ENCODE measurements around the gene AMFR. TPM values are rescaled to one million over a fixed set of nuclear protein-coding genes. Genes with fewer than 3 reads are reported as not detected.

The AMFR gene
- total and polyA plus RNA-seq, 4 donors, result 122 to 239 (median 129) TPM

- 86% methylated on average over 17 of the region's 17 CpGs for WGBS (ENCODE audit: insufficient coverage)
- no peak for DNase-seq (ENCODE audit: low read depth in 4 of 6, low spot score in 6 of 6)
- Histone ChIP-seq H3K4me1 (ENCODE audit: control insufficient read depth, insufficient read depth, low read length) (no peaks in the 10 kb centered on the region), H3K9me3 (ENCODE audit: control insufficient read depth, insufficient read depth, low read length) (no peaks in the 10 kb centered on the region), H3K27me3 (ENCODE audit: control insufficient read depth, insufficient read depth, low read length) (no peaks in the 10 kb centered on the region), H3K27ac (ENCODE audit: low read depth, low read length) (no peak overlapping the region), H3K36me3 (ENCODE audit: control insufficient read depth, insufficient read depth, low read length) (peaks cover 98% of the 10 kb centered on the region), H3K4me3 (ENCODE audit: low read depth, low read length) (no peak overlapping the region)
Measured at GRCh38 chr16:56338566-56339318, 86.6 kb downstream of the AMFR start.

- H3K27me3 ChIP-seq (ENCODE audit: control insufficient read depth, insufficient read depth, low read length), result no peaks in the 10 kb centered on the region
- H3K27ac ChIP-seq (ENCODE audit: low read depth, low read length), result no peak overlapping the region
- H3K36me3 ChIP-seq (ENCODE audit: control insufficient read depth, insufficient read depth, low read length), result peaks cover 96% of the 10 kb centered on the region
- no peaks in the 10 kb centered on the region for H3K9me3 ChIP-seq (ENCODE audit: control insufficient read depth, insufficient read depth, low read length)
- peaks cover 2% of the 10 kb centered on the region for H3K4me1 ChIP-seq (ENCODE audit: control insufficient read depth, insufficient read depth, low read length)
- no peak overlapping the region for H3K4me3 ChIP-seq (ENCODE audit: low read depth, low read length)
- no peak for DNase-seq (ENCODE audit: low read depth in 4 of 6, low spot score in 6 of 6)
- 83% methylated on average over 4 of the region's 11 CpGs for WGBS (ENCODE audit: insufficient coverage)
Measured at GRCh38 chr16:56337858-56338325, 87.5 kb downstream of the AMFR start.

- H3K36me3 ChIP-seq (ENCODE audit: control insufficient read depth, insufficient read depth, low read length), result peaks cover 96% of the 10 kb centered on the region
- H3K27me3 ChIP-seq (ENCODE audit: control insufficient read depth, insufficient read depth, low read length), result no peaks in the 10 kb centered on the region
- no peak for DNase-seq (ENCODE audit: low read depth in 4 of 6, low spot score in 6 of 6)
- WGBS (ENCODE audit: insufficient coverage), result 85% methylated on average over 11 of the region's 11 CpGs
- H3K4me3 ChIP-seq (ENCODE audit: low read depth, low read length), result no peak overlapping the region
- no peaks in the 10 kb centered on the region for H3K9me3 ChIP-seq (ENCODE audit: control insufficient read depth, insufficient read depth, low read length)
- H3K4me1 ChIP-seq (ENCODE audit: control insufficient read depth, insufficient read depth, low read length), result peaks cover 8% of the 10 kb centered on the region
- no peak overlapping the region for H3K27ac ChIP-seq (ENCODE audit: low read depth, low read length)
Measured at GRCh38 chr16:56337131-56337857, 88.1 kb downstream of the AMFR start.

- H3K27ac ChIP-seq (ENCODE audit: low read depth, low read length), result no peak overlapping the region
- H3K4me1 ChIP-seq (ENCODE audit: control insufficient read depth, insufficient read depth, low read length), result peaks cover 8% of the 10 kb centered on the region
- no peak overlapping the region for H3K4me3 ChIP-seq (ENCODE audit: low read depth, low read length)
- DNase-seq (ENCODE audit: low read depth in 4 of 6, low spot score in 6 of 6), result no peak
- no peaks in the 10 kb centered on the region for H3K27me3 ChIP-seq (ENCODE audit: control insufficient read depth, insufficient read depth, low read length)
- 88% methylated on average over 21 of the region's 21 CpGs for WGBS (ENCODE audit: insufficient coverage)
- peaks cover 96% of the 10 kb centered on the region for H3K36me3 ChIP-seq (ENCODE audit: control insufficient read depth, insufficient read depth, low read length)
- no peaks in the 10 kb centered on the region for H3K9me3 ChIP-seq (ENCODE audit: control insufficient read depth, insufficient read depth, low read length)
Measured at GRCh38 chr16:56336711-56337110, 88.6 kb downstream of the AMFR start.

GRCh38 chr16:56336071-56336688 lies 89.2 kb downstream of the AMFR start:
- H3K9me3 ChIP-seq (ENCODE audit: control insufficient read depth, insufficient read depth, low read length), result no peaks in the 10 kb centered on the region
- H3K4me1 ChIP-seq (ENCODE audit: control insufficient read depth, insufficient read depth, low read length), result peaks cover 8% of the 10 kb centered on the region
- H3K27ac ChIP-seq (ENCODE audit: low read depth, low read length), result no peak overlapping the region
- peaks cover 96% of the 10 kb centered on the region for H3K36me3 ChIP-seq (ENCODE audit: control insufficient read depth, insufficient read depth, low read length)
- no peaks in the 10 kb centered on the region for H3K27me3 ChIP-seq (ENCODE audit: control insufficient read depth, insufficient read depth, low read length)
- DNase-seq (ENCODE audit: low read depth in 4 of 6, low spot score in 6 of 6), result no peak
- H3K4me3 ChIP-seq (ENCODE audit: low read depth, low read length), result no peak overlapping the region
- 80% methylated on average over 8 of the region's 8 CpGs for WGBS (ENCODE audit: insufficient coverage)

- 92% methylated on average over 9 of the region's 9 CpGs for WGBS (ENCODE audit: insufficient coverage)
- DNase-seq (ENCODE audit: low read depth in 4 of 6, low spot score in 6 of 6), result no peak
- Histone ChIP-seq H3K9me3 (ENCODE audit: control insufficient read depth, insufficient read depth, low read length) (no peaks in the 10 kb centered on the region), H3K4me3 (ENCODE audit: low read depth, low read length) (no peak overlapping the region), H3K36me3 (ENCODE audit: control insufficient read depth, insufficient read depth, low read length) (peaks cover 96% of the 10 kb centered on the region), H3K27ac (ENCODE audit: low read depth, low read length) (no peak overlapping the region), H3K4me1 (ENCODE audit: control insufficient read depth, insufficient read depth, low read length) (peaks cover 8% of the 10 kb centered on the region), H3K27me3 (ENCODE audit: control insufficient read depth, insufficient read depth, low read length) (no peaks in the 10 kb centered on the region)
Measured at GRCh38 chr16:56334761-56335160, 90.6 kb downstream of the AMFR start.

GRCh38 chr16:56332464-56333079 lies 92.8 kb downstream of the AMFR start:
- H3K27ac ChIP-seq (ENCODE audit: low read depth, low read length), result no peak overlapping the region
- WGBS (ENCODE audit: insufficient coverage), result 62% methylated on average over 11 of the region's 16 CpGs
- H3K27me3 ChIP-seq (ENCODE audit: control insufficient read depth, insufficient read depth, low read length), result no peaks in the 10 kb centered on the region
- peaks cover 8% of the 10 kb centered on the region for H3K4me1 ChIP-seq (ENCODE audit: control insufficient read depth, insufficient read depth, low read length)
- H3K36me3 ChIP-seq (ENCODE audit: control insufficient read depth, insufficient read depth, low read length), result peaks cover 92% of the 10 kb centered on the region
- H3K4me3 ChIP-seq (ENCODE audit: low read depth, low read length), result no peak overlapping the region
- DNase-seq (ENCODE audit: low read depth in 4 of 6, low spot score in 6 of 6), result peak in 1 of 6 donors; percentile 35
- no peaks in the 10 kb centered on the region for H3K9me3 ChIP-seq (ENCODE audit: control insufficient read depth, insufficient read depth, low read length)

- H3K36me3 ChIP-seq (ENCODE audit: control insufficient read depth, insufficient read depth, low read length), result peaks cover 92% of the 10 kb centered on the region
- no peaks in the 10 kb centered on the region for H3K9me3 ChIP-seq (ENCODE audit: control insufficient read depth, insufficient read depth, low read length)
- no peak overlapping the region for H3K4me3 ChIP-seq (ENCODE audit: low read depth, low read length)
- peaks cover 9% of the 10 kb centered on the region for H3K4me1 ChIP-seq (ENCODE audit: control insufficient read depth, insufficient read depth, low read length)
- no peak overlapping the region for H3K27ac ChIP-seq (ENCODE audit: low read depth, low read length)
- H3K27me3 ChIP-seq (ENCODE audit: control insufficient read depth, insufficient read depth, low read length), result no peaks in the 10 kb centered on the region
- DNase-seq (ENCODE audit: low read depth in 4 of 6, low spot score in 6 of 6), result no peak
- 70% methylated on average over 8 of the region's 8 CpGs for WGBS (ENCODE audit: insufficient coverage)
Measured at GRCh38 chr16:56331915-56332314, 93.4 kb downstream of the AMFR start.

- DNase-seq (ENCODE audit: low read depth in 4 of 6, low spot score in 6 of 6), result no peak
- no peaks in the 10 kb centered on the region for H3K9me3 ChIP-seq (ENCODE audit: control insufficient read depth, insufficient read depth, low read length)
- H3K27ac ChIP-seq (ENCODE audit: low read depth, low read length), result no peak overlapping the region
- no peak overlapping the region for H3K4me3 ChIP-seq (ENCODE audit: low read depth, low read length)
- H3K27me3 ChIP-seq (ENCODE audit: control insufficient read depth, insufficient read depth, low read length), result no peaks in the 10 kb centered on the region
- 77% methylated on average over 6 of the region's 11 CpGs for whole genome bisulfite sequencing (ENCODE audit: insufficient coverage)
- peaks cover 14% of the 10 kb centered on the region for H3K4me1 ChIP-seq (ENCODE audit: control insufficient read depth, insufficient read depth, low read length)
- peaks cover 91% of the 10 kb centered on the region for H3K36me3 ChIP-seq (ENCODE audit: control insufficient read depth, insufficient read depth, low read length)
Measured at GRCh38 chr16:56331399-56331798, 93.9 kb downstream of the AMFR start.
